H1 (cell line): ENCODE data around the gene SMYD3.

Experiments used
- ATF2 ChIP-seq: IDR thresholded peaks from 2 replicates; pipeline ENCODE4 v1.6.1; 2012; ENCODE audit warnings: low read length, inconsistent platforms
- CTCF ChIP-seq, 3 experiments: IDR thresholded peaks; 1 replicate in 2 of 3; 2 replicates in 1 of 3; pipeline versions ENCODE4 v1.5.1 to v1.6.1; 2011; ENCODE audit warnings: low read length in 3 of 3, mild to moderate bottlenecking in 3 of 3, inconsistent platforms in 2 of 3, low read depth in 1 of 3, moderate library complexity in 1 of 3; ENCODE audit not compliant: insufficient read depth in 1 of 3; ENCODE audit errors: control extremely low read depth in 1 of 3
- EZH2 ChIP-seq: fragments of 200-600 bp; sonication (generic); IDR thresholded peaks from 2 replicates; pipeline ENCODE4 v1.7.1; 2012; ENCODE audit warnings: low read depth, mild to moderate bottlenecking, moderate library complexity, low read length, inconsistent platforms; ENCODE audit not compliant: severe bottlenecking
- POLR2AphosphoS5 ChIP-seq: IDR thresholded peaks from 2 replicates; pipeline ENCODE4 v1.6.1; 2011; ENCODE audit warnings: low read depth, low read length
- RBBP5 ChIP-seq: IDR thresholded peaks from 2 replicates; pipeline ENCODE4 v1.7.1; 2012; ENCODE audit warnings: low read depth, mild to moderate bottlenecking, inconsistent platforms, low read length, moderate library complexity, borderline replicate concordance
- SIN3A ChIP-seq, 2 experiments: IDR thresholded peaks in 1 of 2; conservative IDR thresholded peaks in 1 of 2; 2 replicates each; pipeline ENCODE4 v1.6.1; 2011 to 2012; ENCODE audit warnings: low read length in 2 of 2, improper control_type of control experiment in 1 of 2, low read depth in 1 of 2, mild to moderate bottlenecking in 1 of 2
- TEAD4 ChIP-seq: IDR thresholded peaks from 2 replicates; pipeline ENCODE4 v1.6.1; 2012; ENCODE audit warnings: low read depth, low read length, inconsistent platforms, mixed read lengths

- TF ChIP-seq CTCF (IDR thresholded peaks at IDR 0.05; ENCODE audit: control extremely low read depth in 1 of 3, insufficient read depth in 1 of 3, low read depth in 1 of 3, low read length in 3 of 3), result no peak
- no peak for TF ChIP-seq SIN3A (conservative IDR thresholded peaks at IDR 0.05 in 1 of 2, IDR thresholded peaks at IDR 0.05 in 1 of 2; ENCODE audit: low read depth in 1 of 2, low read length in 2 of 2)
- no peak for TF ChIP-seq POLR2AphosphoS5
- TF ChIP-seq RBBP5, result no peak
- no peak for TF ChIP-seq EZH2
- TF ChIP-seq TEAD4, result no peak
- no peak for TF ChIP-seq ATF2
Observed at GRCh38 chr1:246270236-246270635, 236.8 kb downstream of the SMYD3 start.
